GM12874 (cell line): ENCODE measurements around the gene NFATC2.

ENCODE experiments used
- TF ChIP-seq, protein P1 (sequence below): IDR thresholded peaks from 2 replicates; pipeline ENCODE4 v1.5.1; 2011; ENCODE audit warnings: low read depth, mild to moderate bottlenecking, control low read depth, low read length, moderate library complexity; ENCODE audit not compliant: insufficient read depth

NFATC2 gene

DNA sequence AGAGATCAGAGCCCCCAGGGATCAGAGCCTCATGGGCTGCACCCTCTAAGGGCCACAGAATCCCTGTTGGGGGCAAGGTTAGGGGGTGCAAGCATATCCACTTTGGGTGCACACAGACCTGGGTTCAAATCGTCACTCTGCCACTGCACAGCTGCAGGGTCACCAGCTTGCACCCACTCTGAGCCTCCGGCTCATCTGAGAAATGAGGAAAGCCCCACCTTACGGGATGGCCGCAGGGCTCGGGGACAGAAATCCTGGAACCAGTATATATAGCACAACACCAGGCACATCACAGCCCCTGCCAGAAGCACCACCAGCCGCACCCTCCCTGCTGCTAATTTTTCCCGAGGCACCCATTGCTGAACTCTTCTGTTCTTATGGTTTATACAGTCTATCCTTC, 169.6 kb downstream of the NFATC2 start:
- TF ChIP-seq, protein P1, sequence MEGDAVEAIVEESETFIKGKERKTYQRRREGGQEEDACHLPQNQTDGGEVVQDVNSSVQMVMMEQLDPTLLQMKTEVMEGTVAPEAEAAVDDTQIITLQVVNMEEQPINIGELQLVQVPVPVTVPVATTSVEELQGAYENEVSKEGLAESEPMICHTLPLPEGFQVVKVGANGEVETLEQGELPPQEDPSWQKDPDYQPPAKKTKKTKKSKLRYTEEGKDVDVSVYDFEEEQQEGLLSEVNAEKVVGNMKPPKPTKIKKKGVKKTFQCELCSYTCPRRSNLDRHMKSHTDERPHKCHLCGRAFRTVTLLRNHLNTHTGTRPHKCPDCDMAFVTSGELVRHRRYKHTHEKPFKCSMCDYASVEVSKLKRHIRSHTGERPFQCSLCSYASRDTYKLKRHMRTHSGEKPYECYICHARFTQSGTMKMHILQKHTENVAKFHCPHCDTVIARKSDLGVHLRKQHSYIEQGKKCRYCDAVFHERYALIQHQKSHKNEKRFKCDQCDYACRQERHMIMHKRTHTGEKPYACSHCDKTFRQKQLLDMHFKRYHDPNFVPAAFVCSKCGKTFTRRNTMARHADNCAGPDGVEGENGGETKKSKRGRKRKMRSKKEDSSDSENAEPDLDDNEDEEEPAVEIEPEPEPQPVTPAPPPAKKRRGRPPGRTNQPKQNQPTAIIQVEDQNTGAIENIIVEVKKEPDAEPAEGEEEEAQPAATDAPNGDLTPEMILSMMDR, result no peak

DNA sequence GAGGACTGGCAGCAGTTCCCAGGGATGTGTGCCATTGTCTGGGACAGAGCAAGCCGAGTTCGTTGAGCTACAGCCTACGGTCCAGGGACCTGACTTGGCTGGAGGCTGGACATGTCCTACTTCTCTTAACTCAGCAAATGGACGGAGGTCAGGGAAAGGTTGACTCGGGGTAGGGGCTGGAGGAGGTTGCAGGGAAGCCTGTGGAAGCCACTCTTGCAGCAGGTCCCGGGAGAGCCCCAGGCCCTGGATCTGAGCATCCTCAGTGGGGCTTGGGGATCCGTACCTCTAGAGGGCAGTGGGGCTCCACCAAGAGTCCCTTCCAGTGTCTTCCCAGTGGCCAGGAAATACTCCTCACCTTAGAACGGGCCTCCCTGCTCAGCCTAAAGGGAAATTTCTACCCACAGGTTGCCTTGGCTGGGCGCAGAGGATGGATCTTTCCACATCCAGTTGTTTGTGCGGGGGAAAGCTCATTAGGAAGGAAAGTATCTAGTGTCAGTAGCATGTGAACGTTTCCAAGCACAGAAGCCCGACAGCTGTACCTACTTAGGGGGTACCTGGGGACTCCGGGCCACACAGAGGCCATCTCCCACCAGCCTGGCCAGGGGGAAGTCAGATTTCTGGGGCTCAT, 170.2 kb downstream of the NFATC2 start:
- TF ChIP-seq, protein P1, result peak; percentile 90

DNA sequence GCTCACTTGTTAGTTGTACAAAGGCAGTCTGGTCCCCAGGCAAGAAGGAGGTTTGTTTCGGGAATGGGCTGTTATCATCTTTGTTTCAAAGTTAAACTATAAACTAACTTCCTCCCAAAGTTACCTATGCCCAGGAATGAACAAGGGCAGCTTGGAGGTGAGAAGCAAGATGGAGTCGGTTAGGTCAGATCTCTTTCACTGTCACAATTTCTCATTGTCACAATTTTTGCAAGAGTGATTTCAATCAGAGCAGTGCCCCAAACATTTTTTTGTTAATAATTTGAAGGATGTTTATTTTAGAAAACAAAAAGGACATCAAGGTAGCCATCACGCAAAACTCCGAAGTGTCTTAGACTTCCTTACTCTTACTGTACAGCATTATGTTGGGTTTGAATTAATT, 170.8 kb downstream of the NFATC2 start:
- TF ChIP-seq, protein P1, result no peak

DNA sequence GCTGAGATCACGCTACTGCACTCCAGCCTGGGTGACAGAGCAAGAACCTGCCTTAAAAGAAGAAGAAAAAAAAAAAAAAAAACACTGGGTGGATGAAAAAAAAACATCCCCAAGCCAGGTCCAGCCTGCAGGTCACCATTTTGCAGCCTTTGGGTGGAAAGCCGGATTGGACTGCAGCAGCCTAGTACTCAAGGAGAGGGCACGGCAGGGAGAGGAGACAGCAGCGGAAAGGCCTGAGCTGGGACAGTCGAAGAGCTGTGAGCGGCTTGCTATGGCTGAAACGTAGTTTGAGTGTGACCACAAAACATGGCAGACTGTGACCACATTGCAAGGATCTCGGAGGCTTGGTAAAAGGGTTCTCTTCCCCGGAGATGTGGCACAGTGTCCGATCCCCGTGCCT, 173.0 kb downstream of the NFATC2 start:
- TF ChIP-seq, protein P1, result no peak

DNA sequence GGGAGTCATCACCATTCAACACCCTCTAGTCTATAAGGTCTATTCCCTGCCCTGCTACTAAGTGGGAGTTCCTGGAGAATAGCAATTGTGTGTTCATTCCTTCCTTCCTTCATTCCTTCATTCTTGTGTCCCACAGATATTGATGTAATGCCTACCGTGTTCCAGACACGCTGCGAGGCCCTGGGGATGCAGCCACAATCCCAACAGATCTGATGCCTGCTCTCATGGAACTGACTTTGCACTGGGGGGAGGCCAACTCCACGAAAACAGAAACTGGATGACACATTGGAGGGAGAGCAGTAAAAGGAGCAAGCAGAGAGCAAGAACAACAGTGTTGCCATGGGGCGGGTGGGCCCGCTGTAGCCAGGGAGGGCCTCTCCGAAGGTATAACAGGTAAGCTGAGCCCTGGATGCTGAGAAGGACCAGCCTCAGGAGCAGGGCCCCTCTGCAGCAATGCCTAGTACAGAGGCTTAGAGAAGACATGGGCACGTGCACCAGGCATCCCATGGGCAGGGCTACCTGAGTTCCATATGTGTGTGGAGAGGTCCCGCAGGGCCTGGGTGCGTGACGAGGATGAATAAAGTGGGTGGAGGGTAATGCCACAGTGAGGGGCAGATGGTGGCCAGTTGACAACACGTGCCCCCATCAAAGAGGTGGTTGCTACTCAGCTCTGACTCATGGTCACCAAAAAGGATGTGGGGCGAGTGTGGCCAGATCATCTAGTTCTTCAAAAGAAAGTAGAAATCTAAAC, 173.9 kb downstream of the NFATC2 start:
- TF ChIP-seq, protein P1, result no peak

DNA sequence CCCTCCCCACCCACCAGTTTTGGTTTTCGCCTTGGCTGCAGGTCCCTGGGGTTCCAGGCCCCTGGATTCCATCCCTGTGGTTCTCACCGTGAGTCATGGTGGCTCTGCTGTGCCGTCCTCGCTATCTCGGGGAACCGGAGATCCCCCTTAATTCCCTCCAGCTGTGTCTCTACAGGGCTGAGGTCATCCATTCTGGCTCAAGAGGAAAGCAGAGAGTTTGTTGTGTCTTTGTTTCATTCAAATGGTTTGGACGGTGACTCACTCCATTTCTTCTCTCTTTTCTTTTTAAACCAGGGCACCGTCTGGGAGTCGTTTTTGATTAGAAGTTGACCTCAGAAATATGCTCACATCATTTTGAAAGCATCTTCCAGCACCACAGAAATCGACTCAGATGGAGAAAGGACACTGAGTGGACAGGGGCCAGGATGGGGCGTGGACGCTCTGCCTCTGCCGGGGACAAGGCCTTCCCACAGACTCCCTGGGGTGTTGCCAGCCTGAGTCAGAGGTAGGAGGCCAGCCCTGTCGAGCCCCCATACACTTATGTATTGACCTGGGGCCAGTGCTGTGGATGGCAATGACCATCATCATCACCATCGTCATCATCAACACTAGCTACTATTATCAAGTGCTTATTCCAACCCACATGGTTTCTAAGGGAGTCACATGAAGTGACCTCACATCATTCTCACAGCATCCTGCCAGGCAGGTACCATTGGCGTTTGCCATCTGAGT, 176.2 kb downstream of the NFATC2 start:
- TF ChIP-seq, protein P1, result no peak

DNA sequence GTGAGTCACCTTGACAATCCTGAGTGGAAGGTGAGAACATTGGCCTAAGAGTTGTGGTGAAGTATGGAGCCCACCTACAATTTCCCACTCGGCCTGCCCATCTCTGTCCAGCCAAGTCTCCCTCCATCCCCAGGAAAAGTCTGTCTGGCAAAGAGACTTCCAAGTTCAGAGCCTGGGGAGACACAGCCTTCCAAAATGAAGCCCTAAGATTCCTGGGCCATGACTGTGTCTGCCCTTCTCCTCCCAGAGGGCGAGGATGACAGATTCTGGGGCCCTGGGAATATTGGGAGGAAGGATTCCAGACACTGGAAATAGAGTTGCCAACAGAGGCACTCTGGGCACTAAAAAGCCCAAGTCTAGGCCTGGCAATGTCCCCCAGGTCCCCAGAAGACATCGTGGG, 176.8 kb downstream of the NFATC2 start:
- TF ChIP-seq, protein P1, result no peak
